Panc1 (cell line): ENCODE results near the gene JMJD4. TPM values are rescaled to one million over a fixed set of nuclear protein-coding genes. Genes with fewer than 3 reads are reported as not detected.

Experiments
- ATAC-seq: fragments of 200-7000 bp; cut with Tn5 transposase; 2 replicates; pipeline ENCODE4 v1.9.1; 2020; ENCODE audit warnings: mild to moderate bottlenecking, moderate library complexity
- BruUV-seq: library from RNA; stranded (reverse); fragments of 400-500 nt; replicated peaks from 2 replicates; lab custom pipeline; 2021; lab: Mats Ljungman, UMichigan
- CTCF ChIA-PET: fragments of 300-600 bp; sonication (Branson Sonifier 250); formaldehyde crosslinking; loops from one replicate; lab custom pipeline; 2022; ENCODE audit warnings: antibody characterized with exemption; lab: Charles Lee
- POLR2A ChIA-PET: fragments of 300-600 bp; sonication (Branson Sonifier 250); formaldehyde crosslinking; loops from one replicate; lab custom pipeline; 2022; ENCODE audit warnings: antibody characterized with exemption; lab: Charles Lee
- DNase-seq: peaks from one replicate; pipeline ENCODE4 v3.0.0-alpha.2; 2010; ENCODE audit warnings: low read depth, low spot score
- H3K27ac ChIP-seq: 2 replicates; pipeline ENCODE4 v1.5.1; 2011; ENCODE audit warnings: mild to moderate bottlenecking, low read length, inconsistent platforms
- H3K27me3 ChIP-seq: fragments of 200-500 bp; sonication (Bioruptor generic); 2 replicates; pipeline ENCODE4 v1.6.0; 2014; ENCODE audit warnings: low read length, inconsistent platforms; ENCODE audit not compliant: control insufficient read depth, insufficient read depth
- H3K36me3 ChIP-seq: fragments of 200-500 bp; sonication (Bioruptor generic); 2 replicates; pipeline ENCODE4 v1.5.1; 2014; ENCODE audit warnings: inconsistent platforms, mild to moderate bottlenecking, low read length, moderate library complexity; ENCODE audit not compliant: control insufficient read depth, insufficient read depth
- H3K4me1 ChIP-seq: 2 replicates; pipeline ENCODE4 v1.5.1; 2011; ENCODE audit warnings: inconsistent platforms, mild to moderate bottlenecking, low read length, moderate library complexity; ENCODE audit not compliant: control insufficient read depth, insufficient read depth
- H3K4me3 ChIP-seq, 2 experiments: 2 replicates each; pipeline ENCODE4 v1.5.1; 2011 to 2012; ENCODE audit warnings: low read depth in 2 of 2, low read length in 2 of 2, mild to moderate bottlenecking in 2 of 2, inconsistent platforms in 1 of 2, moderate library complexity in 1 of 2
- H3K9me3 ChIP-seq: fragments of 200-500 bp; sonication (Bioruptor generic); 2 replicates; pipeline ENCODE4 v1.5.1; 2014; ENCODE audit warnings: low read depth, mild to moderate bottlenecking, inconsistent platforms, low read length, moderate library complexity; ENCODE audit not compliant: control insufficient read depth, insufficient read depth
- POLR2AphosphoS5 ChIP-seq: IDR thresholded peaks from 2 replicates; pipeline ENCODE4 v1.6.1; 2012; ENCODE audit warnings: mild to moderate bottlenecking, low read depth, low read length, moderate library complexity
- REST ChIP-seq, 2 experiments: IDR thresholded peaks; 2 replicates each; pipeline ENCODE4 v1.6.1; 2011 to 2012; ENCODE audit warnings: low read depth in 2 of 2, control low read depth in 1 of 2, low read length in 1 of 2, mild to moderate bottlenecking in 1 of 2, moderate library complexity in 1 of 2; ENCODE audit not compliant: insufficient read depth in 1 of 2
- SIN3A ChIP-seq: IDR thresholded peaks from 2 replicates; pipeline ENCODE4 v1.6.1; 2012; ENCODE audit warnings: low read depth, mild to moderate bottlenecking, low read length, moderate library complexity, borderline replicate concordance; ENCODE audit not compliant: insufficient read depth
- TCF7L2 ChIP-seq: IDR thresholded peaks from 2 replicates; pipeline ENCODE4 v1.6.1; 2011; ENCODE audit warnings: mild to moderate bottlenecking, low read depth, low read length, inconsistent platforms
- in situ Hi-C: cut with HindIII; loops from 2 replicates; pipeline ENCODE4 v1.10.0; 2016; ENCODE audit warnings: low sequenced_read_pairs, low pct_unique_long_range_greater_than_20kb
- intact Hi-C: fragments of 100-400 bp; cut with micrococcal nuclease; formaldehyde crosslinking; loops from one replicate; pipeline ENCODE4 v1.10.0; 2022; ENCODE audit not compliant: unreplicated experiment
- total RNA-seq: library from RNA; stranded (reverse); gene quantifications from one replicate; pipeline ENCODE4 v1.2.1, GENCODE V29; 2021; ENCODE audit not compliant: unreplicated experiment
- TF ChIP-seq, protein P1 (sequence below): fragments of 450-650 bp; IDR thresholded peaks from 2 replicates; pipeline ENCODE4 v1.5.1; 2017; ENCODE audit warnings: mild to moderate bottlenecking

JMJD4 gene
- total RNA-seq, 1 experiment from 2014 or later = 27.7 TPM

DNA sequence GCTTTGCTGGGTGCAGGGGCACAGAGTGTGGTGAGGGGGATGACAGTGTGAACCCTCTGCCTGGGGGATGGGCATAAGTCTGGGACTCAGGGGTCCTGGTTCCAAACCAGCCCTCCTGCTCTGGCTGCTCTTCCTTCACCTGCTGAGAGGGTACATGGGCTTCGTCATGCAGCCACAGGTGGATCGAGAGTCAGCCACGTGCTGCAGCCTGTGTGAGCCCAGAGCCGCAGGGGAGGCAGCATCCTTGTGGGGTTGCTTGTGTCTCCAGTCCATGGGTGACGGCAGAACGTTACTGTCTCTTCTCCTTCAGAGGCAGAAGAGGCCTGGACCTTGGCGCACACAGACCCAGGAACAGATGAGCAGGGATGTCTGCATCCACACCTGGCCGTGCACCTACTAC lies 12.3 kb upstream of the JMJD4 start:
- POLR2A ChIA-PET = no interaction called here
- Histone ChIP-seq H3K36me3 (no peaks in the 10 kb centered on the region), H3K4me1 (no peaks in the 10 kb centered on the region; the same call in 1 of the 2 replicates), H3K9me3 (no peaks in the 10 kb centered on the region), H3K27ac (no peak overlapping the region), H3K4me3 (no peak overlapping the region), H3K27me3 (no peaks in the 10 kb centered on the region)
- DNase-seq (no peak), ATAC-seq (no peak)
- intact Hi-C loops = no loop called here
- TF ChIP-seq POLR2AphosphoS5 (no peak), SIN3A (no peak), TCF7L2 (no peak)
- TF ChIP-seq, protein P1, sequence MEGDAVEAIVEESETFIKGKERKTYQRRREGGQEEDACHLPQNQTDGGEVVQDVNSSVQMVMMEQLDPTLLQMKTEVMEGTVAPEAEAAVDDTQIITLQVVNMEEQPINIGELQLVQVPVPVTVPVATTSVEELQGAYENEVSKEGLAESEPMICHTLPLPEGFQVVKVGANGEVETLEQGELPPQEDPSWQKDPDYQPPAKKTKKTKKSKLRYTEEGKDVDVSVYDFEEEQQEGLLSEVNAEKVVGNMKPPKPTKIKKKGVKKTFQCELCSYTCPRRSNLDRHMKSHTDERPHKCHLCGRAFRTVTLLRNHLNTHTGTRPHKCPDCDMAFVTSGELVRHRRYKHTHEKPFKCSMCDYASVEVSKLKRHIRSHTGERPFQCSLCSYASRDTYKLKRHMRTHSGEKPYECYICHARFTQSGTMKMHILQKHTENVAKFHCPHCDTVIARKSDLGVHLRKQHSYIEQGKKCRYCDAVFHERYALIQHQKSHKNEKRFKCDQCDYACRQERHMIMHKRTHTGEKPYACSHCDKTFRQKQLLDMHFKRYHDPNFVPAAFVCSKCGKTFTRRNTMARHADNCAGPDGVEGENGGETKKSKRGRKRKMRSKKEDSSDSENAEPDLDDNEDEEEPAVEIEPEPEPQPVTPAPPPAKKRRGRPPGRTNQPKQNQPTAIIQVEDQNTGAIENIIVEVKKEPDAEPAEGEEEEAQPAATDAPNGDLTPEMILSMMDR = no peak
- CTCF ChIA-PET = no interaction called here
- in situ Hi-C loops = no loop called here
- BruUV-seq = no TSS peak

GRCh38 chr1:227746676-227747075 lies 11.6 kb upstream of the JMJD4 start:
- H3K9me3 ChIP-seq = no peaks in the 10 kb centered on the region
- TF ChIP-seq, protein P1 = no peak
- no peak for TF ChIP-seq POLR2AphosphoS5
- no peak for TF ChIP-seq SIN3A
- TF ChIP-seq REST (IDR thresholded peaks at IDR 0.05; ENCODE audit: insufficient read depth in 1 of 2, low read depth in 2 of 2, low read length in 1 of 2) = no peak
- no peak for TF ChIP-seq TCF7L2
- ChIA-PET CTCF (no interaction called here), POLR2A (no interaction called here)
- no peaks in the 10 kb centered on the region for H3K36me3 ChIP-seq
- intact Hi-C loops = no loop called here
- H3K4me3 ChIP-seq = no peak overlapping the region
- ATAC-seq (no peak), DNase-seq (no peak)
- in situ Hi-C loops = no loop called here
- no TSS peak for BruUV-seq
- H3K4me1 ChIP-seq = no peaks in the 10 kb centered on the region; the same call in 1 of the 2 replicates
- no peaks in the 10 kb centered on the region for H3K27me3 ChIP-seq
- no peak overlapping the region for H3K27ac ChIP-seq
